HFFc6 (cell line): ENCODE data around the gene CDIPT. TPM values are rescaled to one million over a fixed set of nuclear protein-coding genes. Genes with fewer than 3 reads are reported as not detected.

Source experiments
- DNase-seq: peaks from one replicate; pipeline ENCODE4 v3.0.0-alpha.2; 2018
- H3K27ac Mint-ChIP-seq: 2 replicates; pipeline ENCODE4 v1.8.0; 2020; ENCODE audit warnings: mild to moderate bottlenecking, mixed read lengths
- H3K27me3 Mint-ChIP-seq: 2 replicates; pipeline ENCODE4 v1.8.0; 2021; ENCODE audit warnings: mild to moderate bottlenecking, moderate library complexity, mixed read lengths; ENCODE audit not compliant: insufficient read depth
- H3K36me3 Mint-ChIP-seq: 2 replicates; pipeline ENCODE4 v1.8.0; 2021; ENCODE audit warnings: low read depth, mixed read lengths
- H3K4me1 Mint-ChIP-seq: 2 replicates; pipeline ENCODE4 v1.8.0; 2020; ENCODE audit warnings: low read depth, mixed read lengths
- H3K4me3 Mint-ChIP-seq: 2 replicates; pipeline ENCODE4 v1.8.0; 2020; ENCODE audit warnings: mild to moderate bottlenecking, moderate library complexity, mixed read lengths
- H3K9me3 Mint-ChIP-seq: 2 replicates; pipeline ENCODE4 v1.8.0; 2020; ENCODE audit warnings: mild to moderate bottlenecking, mixed read lengths
- total RNA-seq, 6 experiments: library from RNA; stranded (reverse); fragmentation: NEBNext Ultra II Directional; extraction: Animal tissue kit (Norgen Biotek cat#: 25700); gene quantifications; 2 replicates in 1 of 6; 3 replicates in 5 of 6; pipeline ENCODE4 v1.2.3, GENCODE V29; 2021
- TF ChIP-seq, protein P1 (sequence below): fragments of 200-600 bp; sonication (generic); IDR thresholded peaks from 2 replicates; pipeline ENCODE4 v1.5.0; 2021; ENCODE audit warnings: antibody characterized with exemption, mild to moderate bottlenecking

The CDIPT gene
- total RNA-seq, 6 experiments from 2014 or later: 82.6 to 115 (median 94.7) TPM

GRCh38 chr16:29904947-29905346 lies 41.9 kb upstream of the CDIPT start:
- Mint-ChIP-seq H3K9me3 (no peaks in the 10 kb centered on the region), H3K4me1 (peaks cover 26% of the 10 kb centered on the region), H3K27ac (no peak overlapping the region), H3K4me3 (no peak overlapping the region), H3K36me3 (peaks cover 4% of the 10 kb centered on the region; the same call in 1 of the 2 replicates), H3K27me3 (peaks cover 2% of the 10 kb centered on the region; the same call in 1 of the 2 replicates)
- TF ChIP-seq, protein P1, sequence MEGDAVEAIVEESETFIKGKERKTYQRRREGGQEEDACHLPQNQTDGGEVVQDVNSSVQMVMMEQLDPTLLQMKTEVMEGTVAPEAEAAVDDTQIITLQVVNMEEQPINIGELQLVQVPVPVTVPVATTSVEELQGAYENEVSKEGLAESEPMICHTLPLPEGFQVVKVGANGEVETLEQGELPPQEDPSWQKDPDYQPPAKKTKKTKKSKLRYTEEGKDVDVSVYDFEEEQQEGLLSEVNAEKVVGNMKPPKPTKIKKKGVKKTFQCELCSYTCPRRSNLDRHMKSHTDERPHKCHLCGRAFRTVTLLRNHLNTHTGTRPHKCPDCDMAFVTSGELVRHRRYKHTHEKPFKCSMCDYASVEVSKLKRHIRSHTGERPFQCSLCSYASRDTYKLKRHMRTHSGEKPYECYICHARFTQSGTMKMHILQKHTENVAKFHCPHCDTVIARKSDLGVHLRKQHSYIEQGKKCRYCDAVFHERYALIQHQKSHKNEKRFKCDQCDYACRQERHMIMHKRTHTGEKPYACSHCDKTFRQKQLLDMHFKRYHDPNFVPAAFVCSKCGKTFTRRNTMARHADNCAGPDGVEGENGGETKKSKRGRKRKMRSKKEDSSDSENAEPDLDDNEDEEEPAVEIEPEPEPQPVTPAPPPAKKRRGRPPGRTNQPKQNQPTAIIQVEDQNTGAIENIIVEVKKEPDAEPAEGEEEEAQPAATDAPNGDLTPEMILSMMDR: no peak
- DNase-seq: no peak

GRCh38 chr16:29903590-29903989 lies 40.6 kb upstream of the CDIPT start:
- TF ChIP-seq, protein P1: no peak
- Mint-ChIP-seq H3K4me1 (peaks cover 15% of the 10 kb centered on the region), H3K27me3 (peaks cover 7% of the 10 kb centered on the region), H3K4me3 (peak overlapping the region; percentile 10; the same call in 1 of the 2 replicates), H3K9me3 (no peaks in the 10 kb centered on the region), H3K27ac (no peak overlapping the region), H3K36me3 (peaks cover 4% of the 10 kb centered on the region; the same call in 1 of the 2 replicates)
- DNase-seq: no peak

DNA sequence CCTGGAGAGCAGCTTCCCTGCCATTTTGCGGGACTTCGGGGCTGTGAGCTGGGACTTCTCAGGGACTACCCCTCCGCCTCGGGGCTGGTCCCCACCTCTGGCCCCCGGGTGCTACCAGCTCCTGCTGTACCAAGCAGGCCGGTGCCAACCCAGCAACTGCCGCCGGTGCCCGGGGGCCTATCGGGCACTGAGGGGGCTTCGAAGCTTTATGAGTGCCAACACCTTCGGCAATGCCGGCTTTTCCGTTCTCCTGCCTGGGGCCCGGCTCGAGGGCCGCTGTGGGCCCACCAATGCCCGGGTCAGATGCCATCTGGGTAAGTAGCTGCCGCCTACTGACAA lies 38.5 kb upstream of the CDIPT start:
- Mint-ChIP-seq H3K36me3 (no peaks in the 10 kb centered on the region; the same call in 1 of the 2 replicates), H3K27ac (no peak overlapping the region)
- DNase-seq: no peak

GRCh38 chr16:29900888-29901606 lies 38.0 kb upstream of the CDIPT start:
- TF ChIP-seq, protein P1: no peak
- Mint-ChIP-seq H3K27ac (peak overlapping the region; percentile 92), H3K9me3 (no peaks in the 10 kb centered on the region), H3K36me3 (no peaks in the 10 kb centered on the region; the same call in 1 of the 2 replicates), H3K4me3 (peak overlapping the region; percentile 92), H3K27me3 (peaks cover 21% of the 10 kb centered on the region), H3K4me1 (peaks cover 12% of the 10 kb centered on the region)
- no peak for DNase-seq

More for the DNA sequence above, 38.5 kb upstream of the CDIPT start:
- H3K9me3 Mint-ChIP-seq: no peaks in the 10 kb centered on the region
- H3K4me1 Mint-ChIP-seq: peaks cover 12% of the 10 kb centered on the region
- H3K4me3 Mint-ChIP-seq: peak overlapping the region; percentile 92
- TF ChIP-seq, protein P1: no peak
- peaks cover 18% of the 10 kb centered on the region for H3K27me3 Mint-ChIP-seq

- H3K4me3 Mint-ChIP-seq: peak within 1 kb of the TSS; percentile 92
- TF ChIP-seq, protein P1: no peak
- no peaks in the 10 kb centered on the region for H3K9me3 Mint-ChIP-seq
- peak; percentile 65 for DNase-seq
- H3K4me1 Mint-ChIP-seq: peaks cover 12% of the 10 kb centered on the region
- H3K36me3 Mint-ChIP-seq: no peaks in the 10 kb centered on the region; the same call in 1 of the 2 replicates
- H3K27me3 Mint-ChIP-seq: peaks cover 27% of the 10 kb centered on the region
- H3K27ac Mint-ChIP-seq: peak within 1 kb of the TSS; percentile 92
These were observed 37.3 kb upstream of the CDIPT start, which contains the start of gene ASPHD1 for GRCh38 chr16:29900102-29900887. ASPHD1 (plus strand) TSS chr16:29900488; CDS start chr16:29900972, 484 bp downstream.
